Measurements from ENCODE around the gene SUCLA2. TPM values are rescaled to one million over a fixed set of nuclear protein-coding genes. Genes with fewer than 3 reads are reported as not detected.

SUCLA2 gene
- total and polyA plus RNA-seq, 2 donors (not counting 1 experiment from before 2014, with no cell fraction given), result 45.7 to 64.8 TPM

DNA sequence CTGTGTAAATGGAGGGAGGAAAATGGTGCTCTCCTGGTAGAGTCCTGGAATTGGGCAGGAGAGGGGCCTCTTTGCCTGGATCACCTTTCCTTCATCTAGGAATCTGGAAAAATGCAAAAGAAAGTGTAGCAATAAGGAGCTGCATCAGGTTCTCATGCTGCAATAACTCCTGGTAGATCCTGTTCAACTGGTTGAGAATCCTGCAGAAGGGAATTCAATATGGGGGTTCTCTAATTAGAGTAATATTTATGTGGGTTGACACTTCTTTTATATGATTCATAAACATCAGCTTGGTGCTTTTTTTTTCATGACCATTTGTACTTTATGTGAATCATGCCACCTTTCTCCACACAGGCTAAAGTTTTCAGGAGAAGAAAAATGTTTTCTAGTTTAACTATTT is 27.0 kb upstream of the SUCLA2 start:
- H3K4me2 ChIP-seq (ENCODE audit: extremely low read depth, insufficient read depth, low read length), result no peak overlapping the region
- TF ChIP-seq, protein P1, sequence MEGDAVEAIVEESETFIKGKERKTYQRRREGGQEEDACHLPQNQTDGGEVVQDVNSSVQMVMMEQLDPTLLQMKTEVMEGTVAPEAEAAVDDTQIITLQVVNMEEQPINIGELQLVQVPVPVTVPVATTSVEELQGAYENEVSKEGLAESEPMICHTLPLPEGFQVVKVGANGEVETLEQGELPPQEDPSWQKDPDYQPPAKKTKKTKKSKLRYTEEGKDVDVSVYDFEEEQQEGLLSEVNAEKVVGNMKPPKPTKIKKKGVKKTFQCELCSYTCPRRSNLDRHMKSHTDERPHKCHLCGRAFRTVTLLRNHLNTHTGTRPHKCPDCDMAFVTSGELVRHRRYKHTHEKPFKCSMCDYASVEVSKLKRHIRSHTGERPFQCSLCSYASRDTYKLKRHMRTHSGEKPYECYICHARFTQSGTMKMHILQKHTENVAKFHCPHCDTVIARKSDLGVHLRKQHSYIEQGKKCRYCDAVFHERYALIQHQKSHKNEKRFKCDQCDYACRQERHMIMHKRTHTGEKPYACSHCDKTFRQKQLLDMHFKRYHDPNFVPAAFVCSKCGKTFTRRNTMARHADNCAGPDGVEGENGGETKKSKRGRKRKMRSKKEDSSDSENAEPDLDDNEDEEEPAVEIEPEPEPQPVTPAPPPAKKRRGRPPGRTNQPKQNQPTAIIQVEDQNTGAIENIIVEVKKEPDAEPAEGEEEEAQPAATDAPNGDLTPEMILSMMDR (conservative IDR thresholded peaks at IDR 0.05 in 1 of 2, IDR thresholded peaks at IDR 0.05 in 1 of 2; ENCODE audit: low read depth in 1 of 2, low read length in 2 of 2), result no peak
- TF ChIP-seq EZH2 (IDR thresholded peaks at IDR 0.05; ENCODE audit: low read length, missing control alignments), result no peak
- H4K20me1 ChIP-seq (ENCODE audit: control insufficient read depth, extremely low read depth, insufficient read depth, low read length), result no peaks in the 10 kb centered on the region
- no peak overlapping the region for H3K4me3 ChIP-seq (replicated peaks in 1 of 4; ENCODE audit: control extremely low read depth in 1 of 4, insufficient read depth in 1 of 4, low read depth in 3 of 4, low read length in 4 of 4)
- no peaks in the 10 kb centered on the region for H3K4me1 ChIP-seq (ENCODE audit: control insufficient read depth, extremely low read depth, insufficient read depth, low read length)
- no peaks in the 10 kb centered on the region for H3K27me3 ChIP-seq (ENCODE audit: control insufficient read depth, insufficient read depth, low read length)
- no peak overlapping the region for H3K9ac ChIP-seq (ENCODE audit: insufficient read depth, low read length)
- H3K27ac ChIP-seq (ENCODE audit: insufficient read depth, low read length), result no peak overlapping the region
- no peaks in the 10 kb centered on the region for H3K9me3 ChIP-seq (ENCODE audit: control insufficient read depth, insufficient read depth, low read depth, low read length)
- no peaks in the 10 kb centered on the region for H3K36me3 ChIP-seq (ENCODE audit: control insufficient read depth, insufficient read depth, low read length)
- DNase-seq (ENCODE audit: low read depth in 2 of 2), result no peak
- H2AFZ ChIP-seq (ENCODE audit: low read length), result no peak overlapping the region
- H3K79me2 ChIP-seq (ENCODE audit: control insufficient read depth, insufficient read depth, low read length), result no peaks in the 10 kb centered on the region

DNA sequence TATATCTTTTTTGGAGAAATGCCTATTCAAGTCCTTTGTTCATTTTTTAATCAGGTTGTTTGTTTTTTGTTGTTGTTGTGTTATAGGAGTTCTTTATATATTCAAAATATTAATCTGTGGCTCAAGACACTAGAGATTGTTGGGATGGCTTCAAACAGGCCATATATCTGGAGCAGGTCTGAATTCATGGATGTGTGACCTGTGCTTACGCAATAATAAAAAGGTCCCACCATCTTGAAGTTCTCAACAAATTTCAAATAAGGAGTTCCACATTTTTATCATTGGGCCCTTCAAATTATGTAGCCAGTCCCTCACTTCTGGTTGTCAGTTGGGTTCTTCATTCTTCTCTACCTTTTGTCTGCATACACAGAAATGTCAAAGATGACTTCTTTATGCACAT is 18.7 kb upstream of the SUCLA2 start:
- Histone ChIP-seq H3K79me2 (ENCODE audit: control insufficient read depth, insufficient read depth, low read length) (no peaks in the 10 kb centered on the region), H3K36me3 (ENCODE audit: control insufficient read depth, insufficient read depth, low read length) (no peaks in the 10 kb centered on the region), H3K27me3 (ENCODE audit: control insufficient read depth, insufficient read depth, low read length) (no peaks in the 10 kb centered on the region), H2AFZ (ENCODE audit: low read length) (no peak overlapping the region), H3K4me1 (ENCODE audit: control insufficient read depth, extremely low read depth, insufficient read depth, low read length) (no peaks in the 10 kb centered on the region), H3K9ac (ENCODE audit: insufficient read depth, low read length) (no peak overlapping the region), H4K20me1 (ENCODE audit: control insufficient read depth, extremely low read depth, insufficient read depth, low read length) (no peaks in the 10 kb centered on the region), H3K4me3 (replicated peaks in 1 of 4; ENCODE audit: control extremely low read depth in 1 of 4, insufficient read depth in 1 of 4, low read depth in 3 of 4, low read length in 4 of 4) (no peak overlapping the region), H3K9me3 (ENCODE audit: control insufficient read depth, insufficient read depth, low read depth, low read length) (no peaks in the 10 kb centered on the region), H3K4me2 (ENCODE audit: extremely low read depth, insufficient read depth, low read length) (no peak overlapping the region), H3K27ac (ENCODE audit: insufficient read depth, low read length) (no peak overlapping the region)
- DNase-seq (ENCODE audit: low read depth in 2 of 2), result no peak
- no peak for TF ChIP-seq EZH2 (IDR thresholded peaks at IDR 0.05; ENCODE audit: low read length, missing control alignments)
- TF ChIP-seq, protein P1 (conservative IDR thresholded peaks at IDR 0.05 in 1 of 2, IDR thresholded peaks at IDR 0.05 in 1 of 2; ENCODE audit: low read depth in 1 of 2, low read length in 2 of 2), result no peak

DNA sequence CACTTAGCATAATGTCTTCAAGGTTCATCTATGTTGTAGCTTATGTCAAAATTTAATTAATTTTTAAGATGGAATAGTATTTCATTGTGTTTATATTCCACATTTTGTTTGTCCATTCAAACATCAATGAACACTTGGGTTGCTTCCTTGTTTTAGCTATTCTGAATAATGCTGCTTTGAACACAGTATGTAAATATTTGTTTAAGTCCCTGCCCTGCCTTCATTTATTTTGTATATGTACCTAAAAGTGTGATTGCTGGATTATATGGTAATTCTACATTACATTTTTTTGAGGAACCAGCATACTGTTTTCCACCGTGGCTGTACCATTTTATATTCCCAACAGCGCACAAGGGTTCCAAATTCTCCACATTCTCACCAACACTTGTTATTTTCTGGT is 17.6 kb upstream of the SUCLA2 start:
- no peaks in the 10 kb centered on the region for H3K79me2 ChIP-seq (ENCODE audit: control insufficient read depth, insufficient read depth, low read length)
- H4K20me1 ChIP-seq (ENCODE audit: control insufficient read depth, extremely low read depth, insufficient read depth, low read length), result no peaks in the 10 kb centered on the region
- H3K4me3 ChIP-seq (replicated peaks in 1 of 4; ENCODE audit: control extremely low read depth in 1 of 4, insufficient read depth in 1 of 4, low read depth in 3 of 4, low read length in 4 of 4), result no peak overlapping the region
- H3K4me1 ChIP-seq (ENCODE audit: control insufficient read depth, extremely low read depth, insufficient read depth, low read length), result no peaks in the 10 kb centered on the region
- no peak overlapping the region for H2AFZ ChIP-seq (ENCODE audit: low read length)
- H3K36me3 ChIP-seq (ENCODE audit: control insufficient read depth, insufficient read depth, low read length), result no peaks in the 10 kb centered on the region
- H3K27ac ChIP-seq (ENCODE audit: insufficient read depth, low read length), result no peak overlapping the region
- TF ChIP-seq, protein P1 (conservative IDR thresholded peaks at IDR 0.05 in 1 of 2, IDR thresholded peaks at IDR 0.05 in 1 of 2; ENCODE audit: low read depth in 1 of 2, low read length in 2 of 2), result no peak
- DNase-seq (ENCODE audit: low read depth in 2 of 2), result no peak
- H3K9ac ChIP-seq (ENCODE audit: insufficient read depth, low read length), result no peak overlapping the region
- H3K27me3 ChIP-seq (ENCODE audit: control insufficient read depth, insufficient read depth, low read length), result no peaks in the 10 kb centered on the region
- H3K9me3 ChIP-seq (ENCODE audit: control insufficient read depth, insufficient read depth, low read depth, low read length), result no peaks in the 10 kb centered on the region
- H3K4me2 ChIP-seq (ENCODE audit: extremely low read depth, insufficient read depth, low read length), result no peak overlapping the region
